IMR-90 (cell line): Measurements from ENCODE around the gene CNPY3. TPM values are rescaled to one million over a fixed set of nuclear protein-coding genes. Genes with fewer than 3 reads are reported as not detected.

ENCODE experiments used
- ATAC-seq: fragments of 200-7000 bp; cut with Tn5 transposase; 2 replicates; pipeline ENCODE4 v1.9.1; 2020; ENCODE audit warnings: low read depth, mild to moderate bottlenecking, moderate library complexity
- BruUV-seq: library from RNA; stranded (reverse); fragments of 400-500 nt; replicated peaks from 2 replicates; lab custom pipeline; 2021; lab: Mats Ljungman, UMichigan
- CTCF ChIA-PET: fragments of 300-600 bp; formaldehyde crosslinking; extraction: SDS; loops from one replicate; lab custom pipeline; 2021; ENCODE audit warnings: antibody characterized with exemption; lab: Yijun Ruan, JAX
- POLR2A ChIA-PET: fragments of 300-600 bp; sonication (Branson Sonifier 250); formaldehyde crosslinking; loops from one replicate; lab custom pipeline; 2022; ENCODE audit warnings: antibody characterized with exemption; ENCODE audit not compliant: unreplicated experiment; lab: Charles Lee
- DNase-seq: peaks from one replicate; pipeline ENCODE4 v3.0.0; 2013
- H2AFZ ChIP-seq: replicated peaks from 2 replicates; pipeline ENCODE3; 2013; ENCODE audit warnings: low read length, mild to moderate bottlenecking; ENCODE audit not compliant: poor library complexity
- H2AK5ac ChIP-seq: 2 replicates; pipeline ENCODE4 v1.6.1; 2013; ENCODE audit warnings: low read depth, low read length, inconsistent platforms
- H2AK9ac ChIP-seq: replicated peaks from 2 replicates; pipeline ENCODE3; 2013; ENCODE audit warnings: mild to moderate bottlenecking, low read depth, low read length, moderate library complexity; ENCODE audit not compliant: poor library complexity
- H2BK120ac ChIP-seq: 2 replicates; pipeline ENCODE4 v1.6.1; 2013; ENCODE audit warnings: low read depth, low read length, inconsistent platforms
- H2BK15ac ChIP-seq: 3 replicates; pipeline ENCODE4 v1.6.1; 2013; ENCODE audit warnings: low read depth, low read length, inconsistent platforms
- H2BK20ac ChIP-seq: 2 replicates; pipeline ENCODE4 v1.6.1; 2013; ENCODE audit warnings: low read depth, mild to moderate bottlenecking, inconsistent platforms, low read length, moderate library complexity
- H2BK5ac ChIP-seq: 2 replicates; pipeline ENCODE4 v1.6.1; 2013; ENCODE audit warnings: mild to moderate bottlenecking, low read depth, low read length, inconsistent platforms; ENCODE audit not compliant: poor library complexity, severe bottlenecking
- H3K14ac ChIP-seq: replicated peaks from 2 replicates; pipeline ENCODE4 v1.6.1; 2013; ENCODE audit warnings: low read depth, low read length, inconsistent platforms
- H3K18ac ChIP-seq: 2 replicates; pipeline ENCODE4 v1.6.1; 2013; ENCODE audit warnings: low read depth, low read length, control low read depth
- H3K23ac ChIP-seq: 2 replicates; pipeline ENCODE4 v1.6.1; 2013; ENCODE audit warnings: low read depth, low read length, inconsistent platforms
- H3K27ac ChIP-seq: 2 replicates; pipeline ENCODE4 v1.5.1; 2013; ENCODE audit warnings: mild to moderate bottlenecking, control low read depth, low read length; ENCODE audit not compliant: insufficient read depth
- H3K27me3 ChIP-seq: 2 replicates; pipeline ENCODE4 v1.6.1; 2013; ENCODE audit warnings: low read length; ENCODE audit not compliant: control insufficient read depth, insufficient read depth
- H3K36me3 ChIP-seq: 2 replicates; pipeline ENCODE4 v1.6.1; 2013; ENCODE audit warnings: low read length, mixed read lengths; ENCODE audit not compliant: control insufficient read depth, insufficient read depth
- H3K4ac ChIP-seq: 2 replicates; pipeline ENCODE4 v1.6.1; 2013; ENCODE audit warnings: low read depth, low read length, inconsistent platforms
- H3K4me1 ChIP-seq: 2 replicates; pipeline ENCODE4 v1.6.1; 2013; ENCODE audit warnings: low read length, mixed read lengths; ENCODE audit not compliant: control insufficient read depth, insufficient read depth
- H3K4me2 ChIP-seq: 2 replicates; pipeline ENCODE4 v1.6.1; 2013; ENCODE audit warnings: low read depth, mild to moderate bottlenecking, control low read depth, low read length, moderate library complexity
- H3K4me3 ChIP-seq: 2 replicates; pipeline ENCODE4 v1.5.1; 2013; ENCODE audit warnings: low read depth, mild to moderate bottlenecking, control low read depth, low read length, moderate library complexity; ENCODE audit not compliant: insufficient read depth
- H3K56ac ChIP-seq: 2 replicates; pipeline ENCODE4 v1.6.1; 2013; ENCODE audit warnings: low read length, inconsistent platforms; ENCODE audit not compliant: insufficient read depth; ENCODE audit errors: extremely low read depth
- H3K79me1 ChIP-seq, 2 experiments: 2 replicates each; pipeline ENCODE4 v1.6.1; 2013; ENCODE audit warnings: low read length in 2 of 2, inconsistent platforms in 1 of 2, low read depth in 1 of 2
- H3K9ac ChIP-seq: 2 replicates; pipeline ENCODE4 v1.6.1; 2013; ENCODE audit warnings: low read depth, low read length, control low read depth
- H3K9me1 ChIP-seq: 2 replicates; pipeline ENCODE4 v1.6.1; 2013; ENCODE audit warnings: low read length, inconsistent platforms; ENCODE audit not compliant: insufficient read depth
- H3K9me3 ChIP-seq: 2 replicates; pipeline ENCODE4 v1.6.1; 2013; ENCODE audit warnings: low read length; ENCODE audit not compliant: control insufficient read depth, insufficient read depth
- H4K20me1 ChIP-seq: 2 replicates; pipeline ENCODE4 v1.6.1; 2013; ENCODE audit warnings: low read length, inconsistent platforms; ENCODE audit not compliant: insufficient read depth
- H4K5ac ChIP-seq: 2 replicates; pipeline ENCODE4 v1.6.1; 2013; ENCODE audit warnings: mild to moderate bottlenecking, low read depth, low read length, control low read depth
- H4K8ac ChIP-seq, 2 experiments: 2 replicates each; pipeline ENCODE4 v1.6.1; 2013; ENCODE audit warnings: low read depth in 2 of 2, low read length in 2 of 2, control low read depth in 1 of 2, inconsistent platforms in 1 of 2
- H4K91ac ChIP-seq: 2 replicates; pipeline ENCODE4 v1.6.1; 2013; ENCODE audit warnings: low read depth, low read length, inconsistent platforms; ENCODE audit not compliant: insufficient read depth
- ELK1 ChIP-seq: fragments of 150-350 bp; IDR thresholded peaks from 2 replicates; pipeline ENCODE4 v1.6.1; 2016; ENCODE audit warnings: low read depth, mild to moderate bottlenecking, low read length, moderate library complexity, borderline replicate concordance
- POLR2A ChIP-seq: IDR thresholded peaks from 2 replicates; pipeline ENCODE4 v1.6.1; 2012; ENCODE audit warnings: mild to moderate bottlenecking, low read depth, low read length
- SMC3 ChIP-seq: fragments of 150-350 bp; IDR thresholded peaks from 2 replicates; pipeline ENCODE4 v1.6.1; 2016; ENCODE audit warnings: low read depth, mild to moderate bottlenecking, antibody characterized with exemption, low read length, moderate library complexity
- WGBS, 2 experiments: methylation state at CpG; one replicate each; pipeline versions ENCODE4 v1.1.5 to v1.1.7; 2013; ENCODE audit warnings: missing lambda C conversion rate in 2 of 2; ENCODE audit not compliant: insufficient read length in 1 of 2; ENCODE audit errors: extremely low coverage in 2 of 2; 5-methylcytosine and 5-hydroxymethylcytosine counted together
- dilution Hi-C: fragments of 300-500 bp; cut with HindIII; formaldehyde crosslinking; loops from one replicate; pipeline ENCODE4 v1.14.3; 2018; ENCODE audit warnings: low sequenced_read_pairs; ENCODE audit not compliant: unreplicated experiment
- in situ Hi-C: fragments of 300-500 bp; cut with MboI; formaldehyde crosslinking; loops from 3 replicates; pipeline ENCODE4 v1.14.3; 2019; ENCODE audit warnings: low sequenced_read_pairs, inconsistent platforms, mixed read lengths
- intact Hi-C: fragments of 100-400 bp; cut with micrococcal nuclease; formaldehyde crosslinking; loops from 2 replicates; pipeline ENCODE4 v1.10.0; 2022
- polyA plus RNA-seq, 3 experiments: library from polyadenylated mRNA; depleted of rRNA; stranded (reverse); fragments of >200 nt; gene quantifications; 2 replicates each; pipeline ENCODE4 v1.2.3, GENCODE V29; 2012; ENCODE audit warnings: low replicate concordance in 1 of 3
- total RNA-seq: library from RNA; depleted of rRNA; stranded (reverse); fragments of >200 nt; gene quantifications from 2 replicates; pipeline ENCODE4 v1.2.3, GENCODE V29; 2012

The CNPY3 gene
- total and polyA plus RNA-seq, 2 of the 4 experiments (the other 2 are of a cell fraction): 13.3 to 39.2 TPM

- Histone ChIP-seq H3K4ac (no peak overlapping the region), H3K36me3 (peaks cover 19% of the 10 kb centered on the region), H2BK5ac (no peak overlapping the region), H2AFZ (no peak overlapping the region), H2AK5ac (no peak overlapping the region), H3K4me3 (no peak overlapping the region), H3K4me1 (peaks cover 7% of the 10 kb centered on the region), H3K4me2 (no peak overlapping the region), H4K5ac (no peak overlapping the region), H3K9ac (no peak overlapping the region), H4K20me1 (peaks cover 3% of the 10 kb centered on the region; the same call in 1 of the 2 replicates), H4K8ac (no peak overlapping the region), H3K9me3 (no peaks in the 10 kb centered on the region), H2BK20ac (no peak overlapping the region), H2BK15ac (no peak overlapping the region), H3K27ac (no peak overlapping the region), H2BK120ac (no peak overlapping the region), H3K27me3 (no peaks in the 10 kb centered on the region), H3K79me1 (peaks cover 44 to 65% of the 10 kb centered on the region in 2 experiments), H2AK9ac (no peak overlapping the region), H3K23ac (no peak overlapping the region), H3K18ac (no peak overlapping the region), H3K9me1 (0 out of 2 replicates have a peak, but pooled peaks cover 4% of the 10 kb centered on the region), H3K14ac (no peak overlapping the region), H4K91ac (no peak overlapping the region), H3K56ac (no peak overlapping the region)
- intact Hi-C loops (no loop called here), in situ Hi-C loops (loop anchor here (5.0 kb wide), 1 partner anchor 44 kb away; the partner anchor contains the start of gene PEX6), dilution Hi-C loops (no loop called here)
- TF ChIP-seq SMC3: no peak
- no peak for TF ChIP-seq ELK1
- TF ChIP-seq POLR2A: no peak
- 0% methylated on average over 1 of the region's 3 CpGs; no CpG with 5 or more reads in 1 of the 2 experiments for WGBS, 2 experiments
- DNase-seq (no peak), ATAC-seq (no peak)
- no TSS peak for BruUV-seq
- POLR2A ChIA-PET: no interaction called here
- CTCF ChIA-PET: no interaction called here
Observed at GRCh38 chr6:42933205-42933604, 3.9 kb downstream of the CNPY3 start.
